Measurements from ENCODE around the gene POLR3H. TPM values are rescaled to one million over a fixed set of nuclear protein-coding genes. Genes with fewer than 3 reads are reported as not detected.
"Not testable (repeated sequence)": the region's sequence is repeated elsewhere in the genome, so short reads cannot be mapped to it uniquely, and the experiment has no call there.

The POLR3H gene
- total RNA-seq, 1 donor, result 5.9 TPM

DNA sequence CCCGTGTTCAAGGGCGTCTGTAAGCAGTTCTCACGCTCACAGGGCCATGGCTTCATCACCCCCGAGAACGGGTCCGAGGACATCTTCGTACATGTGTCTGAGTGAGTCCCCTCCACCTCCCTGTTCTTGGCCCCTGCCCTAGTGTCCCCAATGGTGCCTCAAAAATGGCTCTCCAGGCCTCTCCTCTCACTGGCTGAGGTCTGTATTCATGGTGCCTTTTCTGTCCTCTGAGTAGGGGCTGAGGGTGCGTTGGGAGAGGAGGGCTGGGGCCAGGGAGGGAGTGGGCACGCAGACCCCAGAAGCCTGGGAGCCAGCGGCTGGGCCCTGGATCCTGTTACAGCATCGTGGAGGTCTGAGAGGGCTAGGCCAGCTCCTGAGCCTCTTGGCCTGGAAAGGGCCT, 29.4 kb upstream of the POLR3H start:
- no peak overlapping the region for H3K4me3 ChIP-seq (ENCODE audit: low read length)
- no peaks in the 10 kb centered on the region for H3K9me3 ChIP-seq (ENCODE audit: low read depth, low read length)
- H3K27me3 ChIP-seq (ENCODE audit: insufficient read depth, low read length), result no peaks in the 10 kb centered on the region
- H3K4me1 ChIP-seq (ENCODE audit: insufficient read depth, low read length), result no peaks in the 10 kb centered on the region

DNA sequence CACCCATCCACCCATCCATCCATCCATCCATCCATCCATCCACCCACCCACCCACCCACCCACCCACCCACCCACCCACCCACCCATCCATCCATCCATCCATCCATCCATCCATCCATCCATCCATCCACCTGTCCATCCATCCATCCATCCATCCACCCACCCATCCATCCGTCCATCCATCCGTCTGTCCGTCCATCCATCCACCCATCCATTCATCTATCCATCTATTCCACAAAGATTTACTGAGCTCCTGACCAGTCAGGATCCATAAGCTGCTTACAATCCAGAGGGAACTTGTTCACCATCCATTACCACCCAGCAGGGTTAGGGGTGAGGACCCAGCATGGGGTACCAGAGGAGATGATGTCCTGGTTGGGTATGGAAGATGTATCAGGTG, 28.0 kb upstream of the POLR3H start:
- not testable (repeated sequence) for H3K9me3 ChIP-seq (ENCODE audit: low read depth, low read length); H3K4me3 ChIP-seq (ENCODE audit: low read length); H3K27me3 ChIP-seq (ENCODE audit: insufficient read depth, low read length); H3K4me1 ChIP-seq (ENCODE audit: insufficient read depth, low read length)

DNA sequence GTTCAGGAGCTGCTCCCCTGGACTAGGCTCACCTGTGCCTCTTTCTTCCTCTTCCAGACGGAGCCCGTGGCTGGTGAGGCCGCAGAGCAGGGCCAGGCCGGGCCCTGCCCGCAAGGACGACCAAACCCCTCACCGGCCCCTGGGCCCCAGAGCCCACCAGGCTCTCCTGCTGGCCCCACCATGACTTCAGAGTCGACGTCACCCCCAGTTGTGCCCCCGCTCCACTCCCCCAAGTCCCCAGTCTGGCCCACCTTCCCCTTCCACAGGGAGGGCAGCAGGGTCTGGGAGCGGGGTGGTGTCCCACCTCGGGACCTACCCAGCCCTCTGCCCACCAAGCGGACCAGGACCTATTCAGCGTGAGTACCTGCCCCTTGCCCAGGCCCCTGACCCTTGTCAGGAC, 27.5 kb upstream of the POLR3H start:
- Histone ChIP-seq H3K27me3 (ENCODE audit: insufficient read depth, low read length) (no peaks in the 10 kb centered on the region), H3K9me3 (ENCODE audit: low read depth, low read length) (no peaks in the 10 kb centered on the region), H3K4me3 (ENCODE audit: low read length) (no peak overlapping the region), H3K4me1 (ENCODE audit: insufficient read depth, low read length) (no peaks in the 10 kb centered on the region)

DNA sequence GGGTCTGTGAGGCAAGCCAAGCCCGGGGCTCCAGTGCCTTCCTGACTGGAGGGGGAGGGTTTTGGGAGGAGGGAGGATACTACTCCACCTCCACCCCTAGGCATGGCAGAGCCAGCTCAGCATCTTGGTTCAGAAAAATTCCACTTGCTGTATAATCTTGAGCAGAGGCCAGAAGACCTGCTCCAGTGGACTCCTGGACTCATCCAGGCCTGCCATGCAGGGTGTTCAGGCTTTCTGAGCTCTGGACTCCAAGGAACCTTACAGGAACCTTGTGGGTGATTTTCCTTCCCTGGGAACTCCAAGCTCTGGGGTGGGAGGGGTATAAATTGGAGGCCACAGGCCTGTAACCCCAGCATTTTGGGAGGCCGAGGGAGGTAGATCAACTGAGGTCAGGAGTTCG, 26.0 kb upstream of the POLR3H start:
- H3K4me1 ChIP-seq (ENCODE audit: insufficient read depth, low read length), result no peaks in the 10 kb centered on the region
- no peaks in the 10 kb centered on the region for H3K9me3 ChIP-seq (ENCODE audit: low read depth, low read length)
- H3K4me3 ChIP-seq (ENCODE audit: low read length), result no peak overlapping the region
- no peaks in the 10 kb centered on the region for H3K27me3 ChIP-seq (ENCODE audit: insufficient read depth, low read length)

DNA sequence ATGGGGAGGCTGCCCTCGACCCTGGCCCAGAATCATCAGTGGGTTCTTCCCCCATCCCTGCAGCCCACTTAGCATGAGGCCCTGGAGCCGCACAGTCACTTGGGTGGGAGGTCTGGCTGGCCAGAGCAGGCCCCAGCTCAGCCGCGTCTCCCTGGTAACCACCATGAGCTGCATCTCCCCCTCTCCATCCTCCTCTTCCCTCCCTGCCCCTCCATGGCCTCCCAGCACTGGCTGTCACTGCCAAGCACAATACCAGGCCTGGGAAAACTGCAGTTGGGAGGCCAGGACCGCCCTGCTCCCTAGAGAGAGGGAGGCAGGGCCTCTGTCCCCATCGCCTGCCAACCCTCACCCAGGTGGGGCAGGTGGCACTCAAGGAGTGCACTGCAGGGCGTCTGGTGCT, 24.5 kb upstream of the POLR3H start:
- Histone ChIP-seq H3K27me3 (ENCODE audit: insufficient read depth, low read length) (no peaks in the 10 kb centered on the region), H3K9me3 (ENCODE audit: low read depth, low read length) (no peaks in the 10 kb centered on the region), H3K4me1 (ENCODE audit: insufficient read depth, low read length) (no peaks in the 10 kb centered on the region), H3K4me3 (ENCODE audit: low read length) (no peak overlapping the region)

DNA sequence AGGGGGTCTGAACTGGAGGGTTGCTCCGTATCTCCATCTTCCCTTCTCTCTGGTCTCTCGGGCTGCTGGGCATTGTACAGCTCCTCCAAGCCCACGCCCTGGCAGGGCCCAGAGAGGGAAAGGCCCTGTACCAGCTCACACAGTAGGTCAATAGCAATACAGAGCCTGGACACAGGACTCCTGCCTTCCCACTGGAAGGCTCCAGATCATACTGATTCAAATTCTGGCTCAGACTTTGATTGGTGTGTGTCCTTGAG, 23.2 kb upstream of the POLR3H start:
- H3K27me3 ChIP-seq (ENCODE audit: insufficient read depth, low read length), result no peaks in the 10 kb centered on the region

DNA sequence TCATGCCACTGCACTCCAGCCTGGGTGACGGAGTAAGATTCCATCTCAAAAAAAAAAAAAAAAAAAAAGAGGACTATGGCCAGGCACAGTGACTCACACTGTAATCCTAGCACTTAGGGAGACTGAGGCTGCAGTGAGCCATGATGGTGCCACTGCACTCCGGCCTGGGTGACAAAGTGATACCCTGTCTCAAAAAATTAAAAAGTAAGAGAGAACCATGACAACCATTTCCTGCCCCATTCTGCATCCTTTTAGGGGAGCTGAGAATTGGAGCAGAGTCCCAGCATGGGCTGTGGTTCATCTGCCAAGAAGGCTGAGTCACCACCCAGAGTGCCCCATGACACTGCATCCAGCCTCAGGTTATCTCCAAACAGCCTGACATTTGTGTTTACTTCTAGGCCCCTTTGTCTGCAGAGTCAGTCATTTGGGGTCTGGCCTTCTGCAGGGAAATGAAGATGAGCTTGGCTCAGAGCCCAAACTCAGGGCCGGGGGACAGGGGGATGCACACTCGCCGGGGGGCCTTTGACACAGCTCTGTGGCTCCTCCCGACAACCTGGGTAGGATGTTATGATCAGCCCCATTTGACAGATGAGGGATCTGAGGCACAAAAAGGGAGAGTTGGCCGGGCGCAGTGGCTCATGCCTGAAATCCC, 21.3 kb upstream of the POLR3H start:
- no peak overlapping the region for H3K4me3 ChIP-seq (ENCODE audit: low read length)
- no peaks in the 10 kb centered on the region for H3K9me3 ChIP-seq (ENCODE audit: low read depth, low read length)
- H3K4me1 ChIP-seq (ENCODE audit: insufficient read depth, low read length), result no peaks in the 10 kb centered on the region
- H3K27me3 ChIP-seq (ENCODE audit: insufficient read depth, low read length), result no peaks in the 10 kb centered on the region

More for the DNA sequence above, 23.2 kb upstream of the POLR3H start:
- H3K4me3 ChIP-seq (ENCODE audit: low read length), result no peak overlapping the region
- no peaks in the 10 kb centered on the region for H3K9me3 ChIP-seq (ENCODE audit: low read depth, low read length)
- H3K4me1 ChIP-seq (ENCODE audit: insufficient read depth, low read length), result no peaks in the 10 kb centered on the region

DNA sequence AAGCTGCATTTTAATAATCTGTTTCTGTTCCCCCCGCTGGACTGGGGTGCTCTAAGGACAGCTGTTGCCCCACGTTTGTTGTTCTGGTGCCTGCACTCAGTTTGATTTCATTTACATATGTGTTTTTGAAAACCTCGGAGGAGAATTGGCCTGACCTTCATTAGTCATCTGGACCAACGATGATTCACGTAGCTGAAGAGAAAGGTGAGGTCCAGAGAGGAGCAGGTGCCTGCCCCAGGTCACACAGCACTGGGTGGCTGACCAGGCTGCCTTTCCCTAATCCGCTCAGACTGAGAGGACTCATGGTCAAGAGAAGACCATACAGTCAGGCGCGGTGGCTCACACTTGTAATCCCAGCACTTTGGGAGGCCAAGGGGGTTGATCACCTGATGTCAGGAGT, 20.3 kb upstream of the POLR3H start:
- no peaks in the 10 kb centered on the region for H3K4me1 ChIP-seq (ENCODE audit: insufficient read depth, low read length)
- no peaks in the 10 kb centered on the region for H3K27me3 ChIP-seq (ENCODE audit: insufficient read depth, low read length)
- H3K9me3 ChIP-seq (ENCODE audit: low read depth, low read length), result no peaks in the 10 kb centered on the region
- H3K4me3 ChIP-seq (ENCODE audit: low read length), result no peak overlapping the region

DNA sequence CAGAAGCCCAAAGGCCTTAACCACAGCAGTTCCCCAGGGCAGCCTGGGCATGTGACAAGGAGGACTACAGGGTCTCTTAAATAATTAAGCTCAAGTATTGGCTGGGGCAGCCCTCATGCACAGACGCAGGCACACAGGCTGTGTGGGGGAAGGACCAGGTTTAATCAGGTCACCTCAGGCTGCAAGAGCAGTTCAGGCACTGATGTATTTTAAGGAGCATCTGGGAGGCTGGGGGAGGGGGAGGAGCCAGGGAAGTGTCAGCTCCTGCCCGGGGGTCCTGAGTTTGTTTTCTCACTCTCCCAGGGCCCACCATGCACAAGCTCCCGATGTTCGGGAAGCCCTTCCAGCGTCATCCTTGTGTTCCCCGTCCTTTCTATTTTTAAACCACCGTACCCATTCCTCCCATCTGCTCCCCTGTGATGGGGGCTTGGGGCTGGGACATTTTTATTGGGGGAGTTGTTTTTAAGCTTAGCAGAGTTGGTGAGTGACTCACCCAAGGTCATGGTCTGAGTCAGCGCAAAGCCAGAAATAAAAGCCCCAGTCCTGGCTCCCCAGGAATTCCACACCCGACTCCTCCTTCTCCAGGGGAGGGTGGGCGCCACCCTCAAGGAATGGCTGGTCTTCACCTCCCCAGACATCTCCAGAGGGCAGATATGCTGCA, 18.9 kb upstream of the POLR3H start:
- no peaks in the 10 kb centered on the region for H3K9me3 ChIP-seq (ENCODE audit: low read depth, low read length)
- no peaks in the 10 kb centered on the region for H3K27me3 ChIP-seq (ENCODE audit: insufficient read depth, low read length)
- no peak overlapping the region for H3K4me3 ChIP-seq (ENCODE audit: low read length)
- H3K4me1 ChIP-seq (ENCODE audit: insufficient read depth, low read length), result no peaks in the 10 kb centered on the region

DNA sequence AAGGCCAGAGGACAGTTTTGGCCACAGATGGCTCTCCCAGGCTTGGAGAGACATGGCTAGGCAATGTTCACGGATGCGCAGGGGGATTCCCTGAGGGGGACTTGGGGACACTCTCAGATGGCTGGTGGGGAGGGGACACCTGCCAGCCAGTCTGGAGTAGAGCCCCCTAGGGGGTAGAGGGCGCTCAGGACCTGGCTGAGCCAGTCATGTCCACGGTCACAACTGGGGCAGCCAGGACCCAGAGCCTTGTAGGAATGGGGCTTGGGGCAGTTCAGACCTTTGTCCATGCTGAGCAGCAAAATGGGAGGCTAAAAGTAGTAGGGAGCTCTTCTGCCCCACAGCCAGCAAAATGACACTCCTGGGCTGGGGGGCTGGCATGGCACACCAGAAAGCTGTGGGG, 18.2 kb upstream of the POLR3H start:
- Histone ChIP-seq H3K4me1 (ENCODE audit: insufficient read depth, low read length) (no peaks in the 10 kb centered on the region), H3K9me3 (ENCODE audit: low read depth, low read length) (no peaks in the 10 kb centered on the region), H3K27me3 (ENCODE audit: insufficient read depth, low read length) (no peaks in the 10 kb centered on the region), H3K4me3 (ENCODE audit: low read length) (no peak overlapping the region)

DNA sequence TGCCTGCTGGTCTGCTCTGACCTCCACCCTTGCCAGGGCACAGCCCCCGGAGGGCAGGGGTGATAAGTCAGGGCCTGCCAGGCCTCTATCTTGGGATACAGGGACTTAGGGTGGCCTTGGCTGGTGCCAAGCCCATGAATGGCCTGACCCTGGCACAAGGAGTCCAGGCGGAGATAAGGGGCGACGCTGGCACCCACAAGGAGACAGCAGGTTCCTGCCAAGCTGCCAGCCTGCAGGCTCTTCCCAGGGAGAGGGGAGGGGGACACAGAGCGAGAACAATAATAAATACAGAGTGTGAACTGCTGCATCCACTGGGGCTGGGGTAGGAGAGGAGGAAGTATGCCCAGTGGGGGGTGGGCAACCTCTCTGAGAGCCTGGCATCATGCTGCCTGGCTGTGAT, 17.5 kb upstream of the POLR3H start:
- Histone ChIP-seq H3K27me3 (ENCODE audit: insufficient read depth, low read length) (no peaks in the 10 kb centered on the region), H3K4me1 (ENCODE audit: insufficient read depth, low read length) (no peaks in the 10 kb centered on the region), H3K4me3 (ENCODE audit: low read length) (no peak overlapping the region), H3K9me3 (ENCODE audit: low read depth, low read length) (no peaks in the 10 kb centered on the region)

DNA sequence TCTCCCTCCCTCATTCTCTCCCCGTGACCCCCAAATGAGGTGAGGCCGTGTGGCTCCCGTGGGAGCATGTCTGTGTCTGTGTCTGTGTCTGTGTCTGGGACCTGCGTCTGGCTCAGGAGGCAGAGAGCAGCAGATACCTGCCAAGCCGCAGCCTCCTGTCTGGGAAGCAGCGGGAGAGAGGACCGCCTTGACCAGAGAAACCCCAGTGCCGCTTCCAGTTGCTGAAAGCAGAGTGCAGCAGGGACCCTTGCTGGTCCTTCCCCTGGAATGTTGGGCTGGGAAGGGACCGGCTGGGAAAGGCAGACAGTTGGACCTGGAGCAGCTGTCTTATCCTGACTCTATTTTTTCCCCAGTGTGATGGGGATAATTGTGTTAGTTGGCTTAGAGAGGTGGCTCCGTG, 17.1 kb upstream of the POLR3H start:
- Histone ChIP-seq H3K4me1 (ENCODE audit: insufficient read depth, low read length) (no peaks in the 10 kb centered on the region), H3K4me3 (ENCODE audit: low read length) (no peak overlapping the region), H3K9me3 (ENCODE audit: low read depth, low read length) (no peaks in the 10 kb centered on the region), H3K27me3 (ENCODE audit: insufficient read depth, low read length) (no peaks in the 10 kb centered on the region)

DNA sequence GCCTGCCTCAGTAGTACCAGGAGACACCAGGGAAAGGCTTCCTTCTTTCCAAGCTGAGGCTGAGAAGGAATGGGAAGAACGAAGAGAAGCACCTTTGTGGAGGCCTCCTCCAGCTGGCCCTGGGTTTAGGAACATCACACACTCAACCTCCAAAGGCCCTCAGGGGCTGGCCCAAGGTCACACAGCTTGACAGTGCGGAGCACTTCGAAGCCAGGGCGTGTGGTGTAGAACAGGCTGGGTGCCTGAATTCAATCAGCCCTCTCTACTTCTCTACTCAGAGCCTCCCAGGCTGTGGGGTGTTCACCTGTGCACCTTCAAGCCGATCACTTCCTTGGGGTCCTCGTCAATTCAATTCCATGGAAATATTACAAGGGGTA, 15.8 kb upstream of the POLR3H start:
- Histone ChIP-seq H3K9me3 (ENCODE audit: low read depth, low read length) (no peaks in the 10 kb centered on the region), H3K4me1 (ENCODE audit: insufficient read depth, low read length) (no peaks in the 10 kb centered on the region), H3K4me3 (ENCODE audit: low read length) (no peak overlapping the region), H3K27me3 (ENCODE audit: insufficient read depth, low read length) (no peaks in the 10 kb centered on the region)

DNA sequence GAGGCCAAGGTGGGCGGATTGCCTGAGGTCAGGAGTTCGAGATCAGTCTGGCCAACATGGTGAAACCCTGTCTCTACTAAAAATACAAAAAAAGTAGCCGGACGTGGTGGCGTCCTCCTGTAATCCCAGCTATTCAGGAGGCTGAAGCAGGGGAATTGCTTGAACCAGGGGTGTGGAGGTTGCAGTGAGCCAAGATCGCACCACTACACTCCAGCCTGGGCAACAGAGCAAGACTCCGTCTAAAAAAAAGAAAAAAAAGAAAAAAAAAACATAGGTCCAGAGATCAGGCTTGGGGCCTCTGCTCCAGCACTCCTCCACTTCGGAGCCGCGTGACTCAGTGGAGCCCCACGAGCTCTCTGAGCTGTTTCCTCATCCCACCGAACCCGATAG, 14.0 kb upstream of the POLR3H start:
- H3K4me1 ChIP-seq (ENCODE audit: insufficient read depth, low read length); H3K4me3 ChIP-seq (ENCODE audit: low read length); H3K27me3 ChIP-seq (ENCODE audit: insufficient read depth, low read length): not testable (repeated sequence)

DNA sequence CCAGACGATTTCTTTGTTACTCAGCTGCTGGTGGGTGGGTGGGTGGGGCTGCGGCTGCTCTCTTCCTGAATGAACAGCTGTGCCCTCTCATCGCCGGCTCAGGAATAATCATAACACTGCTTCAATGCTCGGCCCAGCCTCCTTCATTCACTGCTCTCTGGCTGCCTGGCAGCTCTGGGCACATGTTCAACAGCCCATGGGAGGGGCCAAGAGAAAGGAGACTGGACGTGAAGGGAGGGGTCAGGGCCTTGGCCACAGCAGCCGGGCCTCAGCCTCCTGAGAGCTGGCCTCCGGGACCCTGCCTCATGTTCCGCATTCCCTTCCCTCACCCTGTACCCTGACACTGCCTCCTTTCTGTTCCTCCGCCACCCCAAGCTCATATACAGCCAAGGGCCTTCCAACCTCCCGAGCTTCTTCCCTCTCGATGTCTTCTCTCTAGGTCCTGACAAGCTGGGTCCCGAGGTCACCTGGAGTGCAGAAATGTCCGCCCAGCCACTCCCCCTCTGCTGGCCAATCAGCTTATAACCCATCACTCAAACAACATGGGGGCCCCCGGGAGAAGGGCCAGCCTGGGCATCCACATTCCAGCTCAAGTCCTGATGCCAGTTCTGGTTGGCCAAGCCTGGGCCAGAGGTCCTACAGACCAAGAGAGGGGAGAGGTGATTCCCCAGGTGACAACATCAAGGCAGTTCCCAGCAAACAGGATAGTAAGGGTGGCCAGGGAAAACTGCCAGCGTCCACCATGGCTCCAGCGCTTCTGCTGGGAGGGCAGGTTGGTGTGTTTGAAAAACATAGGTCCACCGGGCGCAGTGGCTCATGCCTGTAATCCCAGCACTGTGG, 13.4 kb upstream of the POLR3H start:
- Histone ChIP-seq H3K27me3 (ENCODE audit: insufficient read depth, low read length) (no peaks in the 10 kb centered on the region), H3K4me3 (ENCODE audit: low read length) (no peak overlapping the region), H3K9me3 (ENCODE audit: low read depth, low read length) (no peaks in the 10 kb centered on the region), H3K4me1 (ENCODE audit: insufficient read depth, low read length) (no peaks in the 10 kb centered on the region)

More for the DNA sequence above, 14.0 kb upstream of the POLR3H start:
- not testable (repeated sequence) for H3K9me3 ChIP-seq (ENCODE audit: low read depth, low read length)

DNA sequence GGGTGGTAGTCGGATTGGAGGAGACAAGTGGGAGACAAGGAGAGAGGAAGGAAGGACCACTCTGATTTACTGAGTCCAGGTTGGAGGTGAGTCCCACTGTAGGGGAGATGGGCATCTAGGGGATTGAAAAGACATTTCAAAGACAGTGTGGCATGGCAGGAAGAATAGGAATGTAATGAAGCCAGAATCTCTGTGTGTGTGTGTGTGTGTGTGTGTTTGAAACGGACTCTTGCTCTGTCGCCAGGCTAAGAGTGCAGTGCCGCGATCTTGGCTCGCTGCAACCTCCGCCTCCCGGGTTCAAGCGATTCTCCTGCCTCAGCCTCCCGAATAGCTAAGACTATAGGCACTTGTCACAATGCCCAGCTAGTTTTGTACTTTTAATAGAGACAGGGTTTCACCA, 12.3 kb upstream of the POLR3H start:
- Histone ChIP-seq H3K4me3 (ENCODE audit: low read length) (no peak overlapping the region), H3K27me3 (ENCODE audit: insufficient read depth, low read length) (no peaks in the 10 kb centered on the region), H3K9me3 (ENCODE audit: low read depth, low read length) (no peaks in the 10 kb centered on the region), H3K4me1 (ENCODE audit: insufficient read depth, low read length) (no peaks in the 10 kb centered on the region)
